DOHH2 (cell line): ENCODE measurements around the gene TCP1.

Source experiments
- EZH2phosphoT487 ChIP-seq: fragments of 200-600 bp; sonication (generic); IDR thresholded peaks from 2 replicates; pipeline ENCODE4 v1.6.1; 2017; ENCODE audit warnings: borderline replicate concordance, mild to moderate bottlenecking, antibody characterized with exemption, low read length, moderate library complexity, mixed read lengths
- TF ChIP-seq, protein P1 (sequence below): fragments of 200-600 bp; sonication (generic); IDR thresholded peaks from one replicate; pipeline ENCODE4 v1.5.1; 2014; ENCODE audit warnings: antibody characterized with exemption, mild to moderate bottlenecking, low read depth, low read length; ENCODE audit not compliant: poor library complexity, severe bottlenecking

DNA sequence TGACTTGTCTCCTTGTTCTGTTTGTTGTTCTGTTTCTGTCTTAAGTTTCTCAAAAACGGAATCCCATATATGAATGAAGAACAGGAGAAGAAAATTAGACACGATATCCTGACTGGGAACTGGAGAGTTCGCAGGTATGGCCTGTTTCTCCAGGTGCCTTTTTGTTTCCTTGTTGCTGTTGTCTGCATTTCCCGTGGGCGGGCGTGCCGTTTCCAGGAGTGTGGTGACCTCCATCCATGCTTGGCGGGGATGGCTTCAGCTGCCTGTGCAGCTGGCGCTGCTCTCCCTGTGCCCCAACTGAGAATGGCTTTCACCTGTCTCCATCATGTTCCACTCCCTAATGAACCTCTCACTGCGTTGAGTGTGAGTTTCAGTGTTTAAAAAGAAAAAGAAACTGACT is 15.1 kb upstream of the TCP1 start:
- TF ChIP-seq, protein P1, sequence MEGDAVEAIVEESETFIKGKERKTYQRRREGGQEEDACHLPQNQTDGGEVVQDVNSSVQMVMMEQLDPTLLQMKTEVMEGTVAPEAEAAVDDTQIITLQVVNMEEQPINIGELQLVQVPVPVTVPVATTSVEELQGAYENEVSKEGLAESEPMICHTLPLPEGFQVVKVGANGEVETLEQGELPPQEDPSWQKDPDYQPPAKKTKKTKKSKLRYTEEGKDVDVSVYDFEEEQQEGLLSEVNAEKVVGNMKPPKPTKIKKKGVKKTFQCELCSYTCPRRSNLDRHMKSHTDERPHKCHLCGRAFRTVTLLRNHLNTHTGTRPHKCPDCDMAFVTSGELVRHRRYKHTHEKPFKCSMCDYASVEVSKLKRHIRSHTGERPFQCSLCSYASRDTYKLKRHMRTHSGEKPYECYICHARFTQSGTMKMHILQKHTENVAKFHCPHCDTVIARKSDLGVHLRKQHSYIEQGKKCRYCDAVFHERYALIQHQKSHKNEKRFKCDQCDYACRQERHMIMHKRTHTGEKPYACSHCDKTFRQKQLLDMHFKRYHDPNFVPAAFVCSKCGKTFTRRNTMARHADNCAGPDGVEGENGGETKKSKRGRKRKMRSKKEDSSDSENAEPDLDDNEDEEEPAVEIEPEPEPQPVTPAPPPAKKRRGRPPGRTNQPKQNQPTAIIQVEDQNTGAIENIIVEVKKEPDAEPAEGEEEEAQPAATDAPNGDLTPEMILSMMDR: no peak
- no peak for TF ChIP-seq EZH2phosphoT487
